HG03378 (cell line): ENCODE measurements around the gene INPPL1.

Source experiments
- ATAC-seq: cut with Tn5 transposase; IDR thresholded peaks from one replicate; pipeline ENCODE4 v1.9.1; 2021; ENCODE audit warnings: mild to moderate bottlenecking, moderate library complexity; ENCODE audit not compliant: unreplicated experiment

The INPPL1 gene

DNA sequence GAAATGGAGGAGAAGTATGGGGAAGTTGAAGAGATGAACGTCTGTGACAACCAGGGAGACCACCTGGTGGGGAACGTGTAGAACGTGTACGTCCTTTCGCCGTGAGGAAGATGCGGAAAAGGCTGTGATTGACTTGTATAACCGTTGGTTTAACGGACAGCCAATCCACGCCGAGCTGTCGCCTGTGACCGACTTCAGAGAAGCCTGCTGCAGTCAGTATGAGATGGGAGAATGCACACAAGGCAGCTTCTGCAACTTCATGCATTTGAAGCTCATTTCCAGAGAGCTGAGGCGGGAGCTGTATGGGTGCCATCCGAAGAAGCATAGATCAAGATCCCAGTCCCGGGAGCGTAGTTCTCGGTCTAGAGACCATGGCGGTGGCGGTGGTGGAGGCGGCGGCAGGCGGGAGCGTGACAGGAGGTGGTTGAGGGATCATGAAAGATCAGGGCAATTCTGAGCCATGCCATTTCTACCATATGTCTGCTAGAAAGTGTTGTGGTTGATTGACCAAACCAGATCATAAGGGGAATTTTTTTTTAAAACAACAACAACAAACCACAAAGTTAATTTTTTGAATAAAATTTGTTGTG is 56.3 kb downstream of the INPPL1 start:
- ATAC-seq, result no peak

DNA sequence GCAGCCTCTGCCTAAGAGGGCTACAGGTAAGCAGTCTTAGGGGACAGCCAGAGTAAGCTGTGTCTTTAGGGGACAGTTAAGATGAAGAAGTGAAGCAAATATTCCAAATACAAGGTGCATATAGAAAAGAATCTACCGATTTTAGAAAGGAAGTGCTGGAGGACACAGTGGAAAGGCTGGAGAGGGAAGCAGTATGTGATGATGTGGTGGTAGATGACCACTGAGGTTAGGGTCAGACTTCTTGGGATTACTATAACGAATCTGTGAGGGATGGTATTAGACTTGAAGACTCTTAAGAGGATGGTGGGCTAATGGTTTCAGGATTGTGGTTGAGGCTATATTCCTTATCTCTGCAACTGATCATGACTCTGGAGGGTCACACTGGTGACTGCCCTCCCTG is 59.4 kb downstream of the INPPL1 start:
- ATAC-seq, result no peak

DNA sequence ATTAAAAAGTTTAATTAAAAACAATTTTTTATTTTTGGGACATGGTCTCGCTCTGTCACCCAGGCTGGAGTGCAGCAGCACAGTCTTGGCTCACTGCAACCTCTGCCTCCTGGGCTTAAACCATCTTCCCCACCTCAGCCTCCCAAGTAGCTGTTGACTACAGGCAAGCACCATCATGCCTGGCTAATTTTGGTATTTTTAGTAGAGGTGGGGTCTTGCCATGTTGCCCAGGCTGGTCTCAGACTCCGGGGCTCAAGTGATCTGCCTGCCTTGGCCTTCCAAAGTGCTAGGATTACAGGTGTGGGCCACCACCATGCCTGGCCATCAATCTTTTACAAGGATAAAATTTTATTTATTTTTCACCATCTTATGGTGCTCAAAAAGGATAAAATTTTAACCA is 62.7 kb downstream of the INPPL1 start:
- no peak for ATAC-seq
